Stomach (tissue), 4 donors: ENCODE results near the gene C4orf36.

Experiments
- CTCF ChIP-seq, 7 experiments: fragments of 450-650 bp in 4 of 7; fragments of 200-600 bp in 3 of 7; sonication (generic) in 3 of 7; IDR thresholded peaks; one replicate each; pipeline ENCODE4 v1.5.1; 2016 to 2019; ENCODE audit warnings: antibody characterized with exemption in 7 of 7, control low read depth in 2 of 7, mild to moderate bottlenecking in 1 of 7
- POLR2AphosphoS5 ChIP-seq, 3 donors: sonication (generic); formaldehyde crosslinking; IDR thresholded peaks; one replicate each; pipeline ENCODE4 v1.6.1; 2016; ENCODE audit warnings: antibody characterized with exemption in 3 of 3

GRCh38 chr4:86896596-86896995, 4.4 kb upstream of the C4orf36 start:
- TF ChIP-seq CTCF (IDR thresholded peaks at IDR 0.05) (no peak), POLR2AphosphoS5 (IDR thresholded peaks at IDR 0.05) (no peak)
